HCT116 (cell line): ENCODE results near the gene RAD9A.

ENCODE experiments used
- CEBPB ChIP-seq: IDR thresholded peaks from 2 replicates; pipeline ENCODE4 v1.6.1; 2012; ENCODE audit warnings: low read depth
- CTCF ChIP-seq, 3 experiments: fragments of 200-600 bp in 1 of 3; sonication (generic) in 1 of 3; IDR thresholded peaks in 2 of 3; conservative IDR thresholded peaks in 1 of 3; 2 replicates each; pipeline ENCODE4 v1.5.1; 2012 to 2017; ENCODE audit warnings: low read depth in 2 of 3, low read length in 2 of 3, antibody characterized with exemption in 1 of 3, borderline replicate concordance in 1 of 3, control low read depth in 1 of 3, mild to moderate bottlenecking in 1 of 3, mixed read lengths in 1 of 3, mixed run types in 1 of 3, moderate library complexity in 1 of 3; ENCODE audit not compliant: insufficient read depth in 1 of 3
- ELF1 ChIP-seq: IDR thresholded peaks from 2 replicates; pipeline ENCODE4 v1.6.1; 2012; ENCODE audit warnings: low read depth, borderline replicate concordance
- EZH2 ChIP-seq: fragments of 200-600 bp; sonication (generic); IDR thresholded peaks from 2 replicates; pipeline ENCODE4 v1.6.1; 2017; ENCODE audit warnings: antibody characterized with exemption, mixed run types
- JUND ChIP-seq: IDR thresholded peaks from 2 replicates; pipeline ENCODE4 v1.6.1; 2012
- POLR2A ChIP-seq: IDR thresholded peaks from 2 replicates; pipeline ENCODE4 v1.7.0; 2011; ENCODE audit warnings: borderline replicate concordance; ENCODE audit not compliant: insufficient read depth, insufficient read length; ENCODE audit errors: extremely low read depth
- POLR2AphosphoS5 ChIP-seq: IDR thresholded peaks from 2 replicates; pipeline ENCODE4 v1.6.1; 2011; ENCODE audit warnings: mild to moderate bottlenecking, low read depth, low read length, moderate library complexity
- RAD21 ChIP-seq: IDR thresholded peaks from 2 replicates; pipeline ENCODE4 v1.6.1; 2012; ENCODE audit warnings: low read depth, mild to moderate bottlenecking
- REST ChIP-seq: IDR thresholded peaks from 2 replicates; pipeline ENCODE4 v1.6.1; 2012; ENCODE audit warnings: low read depth
- SIN3A ChIP-seq: IDR thresholded peaks from 2 replicates; pipeline ENCODE4 v1.6.1; 2012; ENCODE audit warnings: low read depth
- SP1 ChIP-seq: IDR thresholded peaks from 2 replicates; pipeline ENCODE4 v1.6.1; 2012; ENCODE audit warnings: low read depth
- TCF7L2 ChIP-seq: IDR thresholded peaks from 2 replicates; pipeline ENCODE4 v1.7.0; 2011; ENCODE audit warnings: borderline replicate concordance, inconsistent platforms; ENCODE audit not compliant: insufficient read depth, insufficient read length; ENCODE audit errors: extremely low read depth
- ZNF274 ChIP-seq: fragments of 200-500 bp; sonication (Bioruptor generic); IDR thresholded peaks from 2 replicates; pipeline ENCODE4 v1.6.1; 2014; ENCODE audit warnings: mild to moderate bottlenecking, low read depth, low read length, inconsistent platforms
- TF ChIP-seq, protein P1 (sequence below): IDR thresholded peaks from 2 replicates; pipeline ENCODE4 v1.6.1; 2012

DNA sequence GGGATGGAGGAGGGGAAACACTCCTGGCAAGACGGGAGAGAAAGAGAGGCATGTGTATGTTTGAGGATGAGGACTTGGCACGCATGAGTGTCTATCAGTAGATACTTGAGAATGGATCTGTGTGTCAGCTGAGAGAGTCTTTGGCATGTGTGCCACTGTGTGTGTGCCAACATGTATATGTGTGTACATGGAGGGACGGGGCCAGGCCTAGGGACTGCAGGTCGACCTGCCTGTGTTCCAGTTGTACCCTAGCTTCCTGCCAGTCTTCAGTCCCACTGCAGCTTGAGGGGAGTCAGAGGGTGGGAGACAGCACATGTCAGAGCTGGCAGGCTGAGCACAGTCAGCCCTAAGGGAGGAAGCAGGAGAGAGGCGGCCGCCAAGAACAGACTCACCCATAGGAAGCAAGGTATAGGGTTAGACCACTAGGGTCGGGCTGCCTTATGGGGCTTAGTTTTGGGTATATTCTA is 24.0 kb upstream of the RAD9A start:
- TF ChIP-seq POLR2A (no peak), CTCF (IDR thresholded peaks at IDR 0.05 in 2 of 3, conservative IDR thresholded peaks at IDR 0.05 in 1 of 3; ENCODE audit: borderline replicate concordance in 1 of 3, insufficient read depth in 1 of 3, low read depth in 2 of 3, low read length in 2 of 3) (no peak), SP1 (no peak), ZNF274 (no peak), POLR2AphosphoS5 (no peak), SIN3A (no peak), EZH2 (no peak), RAD21 (no peak), CEBPB (no peak), REST (no peak), TCF7L2 (no peak), JUND (no peak), ELF1 (no peak)
- TF ChIP-seq, protein P1, sequence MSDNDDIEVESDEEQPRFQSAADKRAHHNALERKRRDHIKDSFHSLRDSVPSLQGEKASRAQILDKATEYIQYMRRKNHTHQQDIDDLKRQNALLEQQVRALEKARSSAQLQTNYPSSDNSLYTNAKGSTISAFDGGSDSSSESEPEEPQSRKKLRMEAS: no peak
